Measurements from ENCODE around the gene LCORL.
"Not testable (repeated sequence)": the region's sequence is repeated elsewhere in the genome, so short reads cannot be mapped to it uniquely, and the experiment has no call there.

Gene LCORL

DNA sequence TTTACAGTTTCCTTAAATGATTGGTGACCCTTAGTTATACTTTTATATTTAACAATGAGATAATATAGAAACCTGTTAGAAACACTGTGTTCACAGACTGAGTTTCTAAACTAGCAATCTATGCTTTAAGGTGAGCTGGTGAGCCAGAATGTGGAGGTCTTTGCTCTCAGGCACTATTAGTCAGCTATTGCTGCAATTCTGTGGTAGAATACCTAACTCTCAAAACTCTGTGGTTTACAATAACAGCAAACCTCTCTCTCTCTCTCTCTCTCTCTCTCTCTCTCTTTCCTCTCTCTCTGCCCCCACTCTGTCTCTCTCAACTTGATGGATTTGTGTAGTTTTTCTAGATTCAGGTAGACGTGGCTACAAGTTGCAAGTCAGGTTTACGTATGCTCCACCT is 17.6 kb upstream of the LCORL start:
- no peak for DNase-seq (ENCODE audit: low spot score)
- in situ Hi-C loops (cut with MboI; ENCODE audit: low sequenced_read_pairs, unreplicated experiment): no loop called here
- TF ChIP-seq, protein P1, sequence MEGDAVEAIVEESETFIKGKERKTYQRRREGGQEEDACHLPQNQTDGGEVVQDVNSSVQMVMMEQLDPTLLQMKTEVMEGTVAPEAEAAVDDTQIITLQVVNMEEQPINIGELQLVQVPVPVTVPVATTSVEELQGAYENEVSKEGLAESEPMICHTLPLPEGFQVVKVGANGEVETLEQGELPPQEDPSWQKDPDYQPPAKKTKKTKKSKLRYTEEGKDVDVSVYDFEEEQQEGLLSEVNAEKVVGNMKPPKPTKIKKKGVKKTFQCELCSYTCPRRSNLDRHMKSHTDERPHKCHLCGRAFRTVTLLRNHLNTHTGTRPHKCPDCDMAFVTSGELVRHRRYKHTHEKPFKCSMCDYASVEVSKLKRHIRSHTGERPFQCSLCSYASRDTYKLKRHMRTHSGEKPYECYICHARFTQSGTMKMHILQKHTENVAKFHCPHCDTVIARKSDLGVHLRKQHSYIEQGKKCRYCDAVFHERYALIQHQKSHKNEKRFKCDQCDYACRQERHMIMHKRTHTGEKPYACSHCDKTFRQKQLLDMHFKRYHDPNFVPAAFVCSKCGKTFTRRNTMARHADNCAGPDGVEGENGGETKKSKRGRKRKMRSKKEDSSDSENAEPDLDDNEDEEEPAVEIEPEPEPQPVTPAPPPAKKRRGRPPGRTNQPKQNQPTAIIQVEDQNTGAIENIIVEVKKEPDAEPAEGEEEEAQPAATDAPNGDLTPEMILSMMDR (IDR thresholded peaks at IDR 0.05; ENCODE audit: borderline replicate concordance, control extremely low read depth, extremely low read depth, insufficient read depth, missing control alignments): no peak

DNA sequence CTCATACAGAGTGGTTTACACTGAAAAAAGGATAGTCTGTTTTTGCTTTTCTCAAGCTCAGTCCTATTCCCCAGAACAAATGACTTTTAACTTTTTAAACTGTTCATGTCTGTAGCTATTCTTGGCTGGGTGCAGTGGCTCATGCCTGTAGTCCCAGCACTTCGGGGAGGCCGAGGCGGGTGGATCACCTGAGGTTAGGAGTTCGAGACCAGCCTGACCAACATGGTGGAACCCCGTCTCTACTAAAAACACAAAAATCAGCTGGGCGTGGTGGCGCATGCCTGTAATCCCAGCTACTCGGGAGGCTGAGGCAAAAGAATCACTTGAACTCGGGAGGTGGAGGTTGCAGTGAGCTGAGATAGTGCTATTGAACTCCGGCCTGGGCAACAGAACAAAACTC is 14.8 kb upstream of the LCORL start:
- DNase-seq (ENCODE audit: low spot score); in situ Hi-C loops (cut with MboI; ENCODE audit: low sequenced_read_pairs, unreplicated experiment): not testable (repeated sequence)

DNA sequence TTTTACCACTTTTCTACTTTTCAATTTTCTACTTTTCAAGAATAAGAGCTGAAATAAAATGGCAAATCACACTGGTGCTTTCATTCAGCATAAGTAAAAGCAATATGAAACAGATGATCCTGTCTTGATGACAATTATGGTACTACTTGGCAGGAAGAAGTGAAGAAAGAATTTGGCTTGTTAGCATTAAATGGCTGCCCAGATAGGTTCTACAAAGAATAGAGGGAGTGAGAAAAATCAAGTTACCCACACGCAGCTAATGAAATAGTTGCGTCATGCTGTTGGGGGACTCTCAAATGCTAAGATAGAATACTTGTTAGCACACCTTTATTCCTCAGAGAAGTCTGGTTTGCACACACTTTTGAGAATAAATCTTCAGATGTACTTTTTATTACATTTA is 12.5 kb upstream of the LCORL start:
- TF ChIP-seq, protein P1 (IDR thresholded peaks at IDR 0.05; ENCODE audit: borderline replicate concordance, control extremely low read depth, extremely low read depth, insufficient read depth, missing control alignments): no peak
- in situ Hi-C loops (cut with MboI; ENCODE audit: low sequenced_read_pairs, unreplicated experiment): no loop called here
- no peak for DNase-seq (ENCODE audit: low spot score)

DNA sequence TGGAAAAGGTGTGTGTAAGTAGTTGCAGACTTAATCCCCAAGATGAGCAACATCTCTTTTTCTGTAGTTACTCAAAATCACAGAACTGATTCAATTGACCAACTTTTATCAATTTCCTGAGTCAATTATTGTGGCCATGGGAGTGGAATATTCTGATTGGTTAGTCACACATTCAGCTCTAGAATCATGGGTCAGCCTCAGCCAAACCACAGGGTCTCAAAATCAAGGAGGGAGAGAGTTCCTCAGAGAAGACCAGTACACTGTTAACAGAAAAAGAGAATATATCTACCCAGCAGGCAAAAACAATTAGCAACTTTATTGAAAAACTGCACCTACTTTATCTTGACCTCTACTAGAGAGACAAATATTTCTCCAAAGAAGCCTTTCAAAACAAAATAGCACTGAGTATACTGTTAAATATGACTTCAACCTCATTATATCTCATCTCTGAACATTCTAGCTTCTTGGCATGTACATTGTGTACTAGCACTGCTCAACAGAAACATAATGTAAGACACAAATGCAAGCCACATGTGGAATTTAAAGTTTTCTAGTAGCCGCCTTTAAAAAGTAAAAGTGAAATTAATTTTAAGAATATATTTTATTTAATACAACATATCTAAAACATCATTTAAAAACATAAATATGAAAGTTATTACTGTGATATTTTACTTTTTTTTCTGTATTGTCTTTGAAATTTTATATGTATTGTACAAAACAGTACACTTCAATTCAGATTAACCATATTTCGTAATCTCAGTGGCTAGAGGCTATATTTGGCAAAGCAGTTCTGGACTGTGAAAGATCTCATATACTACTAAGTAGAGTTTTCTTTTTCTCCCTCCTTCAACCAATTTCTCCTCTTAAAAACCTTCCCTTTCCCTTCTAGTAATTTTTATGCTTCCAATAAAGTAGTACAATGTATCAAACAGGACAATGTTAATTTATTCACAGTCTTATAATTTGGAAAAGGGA is 11.8 kb upstream of the LCORL start:
- no peak for DNase-seq (ENCODE audit: low spot score)
- TF ChIP-seq, protein P1 (IDR thresholded peaks at IDR 0.05; ENCODE audit: borderline replicate concordance, control extremely low read depth, extremely low read depth, insufficient read depth, missing control alignments): no peak
- in situ Hi-C loops (cut with MboI; ENCODE audit: low sequenced_read_pairs, unreplicated experiment): no loop called here

DNA sequence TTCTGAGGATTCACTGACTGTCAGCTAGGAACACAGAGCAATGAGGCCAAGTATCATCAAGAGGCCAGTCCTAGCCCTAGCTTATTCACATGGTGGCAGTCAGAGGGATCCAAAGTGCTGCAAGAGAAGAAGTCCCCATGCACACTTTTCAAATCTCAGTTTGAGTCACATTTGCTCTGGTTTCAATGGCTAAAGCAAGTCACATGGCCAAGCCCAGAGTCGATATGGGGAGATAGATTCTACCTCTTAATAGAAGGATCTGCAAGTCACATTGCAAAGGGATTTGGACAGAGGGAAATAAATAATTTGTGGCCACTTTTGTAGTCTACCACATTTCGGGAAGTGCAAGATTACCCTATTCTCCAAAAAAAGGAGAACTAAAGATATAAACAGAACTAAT is 3.7 kb upstream of the LCORL start:
- no peak for DNase-seq (ENCODE audit: low spot score)
- TF ChIP-seq, protein P1 (IDR thresholded peaks at IDR 0.05; ENCODE audit: borderline replicate concordance, control extremely low read depth, extremely low read depth, insufficient read depth, missing control alignments): no peak
- in situ Hi-C loops (cut with MboI; ENCODE audit: low sequenced_read_pairs, unreplicated experiment): no loop called here

DNA sequence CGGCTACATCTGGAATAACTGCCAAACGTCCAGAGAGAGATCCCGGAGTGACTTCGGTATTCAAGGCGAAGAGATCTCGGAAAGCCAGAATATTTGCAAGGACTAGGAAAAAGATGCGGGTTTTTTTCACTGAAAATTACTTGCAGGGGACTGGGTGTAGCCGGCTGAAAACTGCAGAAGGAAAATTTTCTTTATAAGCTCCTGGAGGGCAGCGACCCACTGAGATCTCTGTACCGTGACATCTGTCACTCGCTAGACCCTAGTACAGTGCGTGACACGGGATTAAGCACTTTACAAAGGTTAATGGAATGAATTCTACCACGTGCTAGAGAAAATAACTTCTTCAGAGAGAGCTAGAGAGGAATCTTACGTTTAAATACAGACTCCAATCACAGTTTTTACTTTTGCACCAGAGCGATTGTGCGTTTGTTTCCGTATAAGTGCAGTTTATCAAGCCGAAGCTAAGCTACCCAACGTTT is 1.1 kb upstream of the LCORL start:
- DNase-seq (ENCODE audit: low spot score): no peak
- TF ChIP-seq, protein P1 (IDR thresholded peaks at IDR 0.05; ENCODE audit: borderline replicate concordance, control extremely low read depth, extremely low read depth, insufficient read depth, missing control alignments): no peak
- in situ Hi-C loops (cut with MboI; ENCODE audit: low sequenced_read_pairs, unreplicated experiment): no loop called here

DNA sequence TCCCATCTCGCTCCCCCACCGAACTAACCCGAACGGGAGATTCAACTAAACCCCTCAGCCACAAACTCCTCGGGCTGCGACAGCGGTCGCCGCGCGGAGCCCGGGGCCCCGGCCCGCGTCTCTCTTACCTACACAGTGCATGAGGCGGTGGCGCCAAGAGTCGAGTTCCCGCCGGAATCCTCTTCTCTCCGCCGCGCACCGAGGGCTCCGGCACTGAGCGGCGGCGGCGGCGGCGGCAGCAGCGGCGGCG is 160 bp downstream of the LCORL start:
- in situ Hi-C loops (cut with MboI; ENCODE audit: low sequenced_read_pairs, unreplicated experiment): no loop called here
- TF ChIP-seq, protein P1 (IDR thresholded peaks at IDR 0.05; ENCODE audit: borderline replicate concordance, control extremely low read depth, extremely low read depth, insufficient read depth, missing control alignments): no peak
- DNase-seq (ENCODE audit: low spot score): no peak

All from GM13976 (cell line).